AG04449 (cell line): ENCODE results near the gene MGAT4B.

ENCODE experiments used
- CTCF ChIA-PET: fragments of 350-600 bp; formaldehyde crosslinking; extraction: SDS; loops from one replicate; lab custom pipeline; 2021; ENCODE audit warnings: antibody characterized with exemption; lab: Yijun Ruan, JAX
- POLR2A ChIA-PET: fragments of 400-600, 350-600 bp; formaldehyde crosslinking; extraction: SDS; loops from one replicate; lab custom pipeline; 2020; ENCODE audit warnings: antibody characterized with exemption, inconsistent platforms; lab: Yijun Ruan, JAX
- DNase-seq: peaks from one replicate; pipeline ENCODE4 v3.0.0-alpha.2; 2010; ENCODE audit warnings: low read depth, low spot score
- H3K4me3 ChIP-seq: 2 replicates; pipeline ENCODE4 v1.5.1; 2011; ENCODE audit warnings: low read depth, mild to moderate bottlenecking, control low read depth, low read length
- TF ChIP-seq, protein P1 (sequence below): IDR thresholded peaks from one replicate; pipeline ENCODE4 v1.5.1; 2011; ENCODE audit warnings: mild to moderate bottlenecking, moderate library complexity, low read length, control low read depth, inconsistent platforms; ENCODE audit not compliant: insufficient read depth; ENCODE audit errors: missing control alignments

MGAT4B gene

DNA sequence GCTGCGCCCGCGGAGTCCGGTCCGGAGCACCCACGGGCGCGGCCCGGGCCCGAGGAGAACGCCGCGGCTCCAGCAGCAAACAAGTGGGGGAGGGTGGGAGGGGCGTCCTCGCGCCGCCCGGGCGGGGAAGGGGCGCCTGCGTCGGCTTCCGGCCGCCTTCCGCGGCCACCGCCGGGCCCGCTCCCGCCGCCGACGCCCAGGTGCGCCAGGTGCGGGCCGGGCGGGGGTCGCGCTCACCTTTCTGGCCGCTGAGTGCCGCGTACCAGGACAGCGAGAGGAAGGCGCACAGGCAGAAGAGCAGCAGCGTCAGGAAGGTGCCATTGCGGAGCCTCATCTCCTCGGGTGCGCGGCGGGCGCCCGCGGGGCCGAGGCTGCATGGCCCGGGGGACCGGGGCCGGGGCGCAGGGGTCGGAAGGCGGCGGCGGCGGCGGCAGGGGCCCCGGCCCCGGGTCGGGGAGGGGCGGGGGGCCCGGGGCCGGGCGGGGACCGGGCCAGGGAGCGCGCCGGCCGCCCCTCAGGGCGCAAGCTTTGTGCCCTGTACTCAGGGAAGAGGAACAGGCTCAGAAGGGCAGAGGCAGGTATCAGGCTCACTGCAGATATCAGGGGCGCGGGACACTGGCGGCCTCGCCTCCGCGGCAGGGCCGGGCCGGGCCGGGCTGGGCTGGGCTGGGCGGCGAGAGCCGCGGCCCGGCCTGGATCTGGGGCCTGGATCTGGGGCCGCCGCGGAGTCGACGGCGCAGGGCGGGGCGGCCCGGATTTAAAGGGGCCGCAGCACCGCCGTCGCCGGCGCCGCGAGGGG, at the start of gene MGAT4B:
MGAT4B (minus strand) TSS at position 617 of the 799 bp plus-strand sequence; CDS start at position 334, 283 bp downstream.
- POLR2A ChIA-PET: interaction anchor here (0.7 to 2.1 kb wide), 5 partner anchors 14 to 183 kb away, joined by 3 to 15 read pairs (median 3); partner anchors contain the start of genes HNRNPH1, MAML1 and SQSTM1
- DNase-seq: no peak
- TF ChIP-seq, protein P1, sequence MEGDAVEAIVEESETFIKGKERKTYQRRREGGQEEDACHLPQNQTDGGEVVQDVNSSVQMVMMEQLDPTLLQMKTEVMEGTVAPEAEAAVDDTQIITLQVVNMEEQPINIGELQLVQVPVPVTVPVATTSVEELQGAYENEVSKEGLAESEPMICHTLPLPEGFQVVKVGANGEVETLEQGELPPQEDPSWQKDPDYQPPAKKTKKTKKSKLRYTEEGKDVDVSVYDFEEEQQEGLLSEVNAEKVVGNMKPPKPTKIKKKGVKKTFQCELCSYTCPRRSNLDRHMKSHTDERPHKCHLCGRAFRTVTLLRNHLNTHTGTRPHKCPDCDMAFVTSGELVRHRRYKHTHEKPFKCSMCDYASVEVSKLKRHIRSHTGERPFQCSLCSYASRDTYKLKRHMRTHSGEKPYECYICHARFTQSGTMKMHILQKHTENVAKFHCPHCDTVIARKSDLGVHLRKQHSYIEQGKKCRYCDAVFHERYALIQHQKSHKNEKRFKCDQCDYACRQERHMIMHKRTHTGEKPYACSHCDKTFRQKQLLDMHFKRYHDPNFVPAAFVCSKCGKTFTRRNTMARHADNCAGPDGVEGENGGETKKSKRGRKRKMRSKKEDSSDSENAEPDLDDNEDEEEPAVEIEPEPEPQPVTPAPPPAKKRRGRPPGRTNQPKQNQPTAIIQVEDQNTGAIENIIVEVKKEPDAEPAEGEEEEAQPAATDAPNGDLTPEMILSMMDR: no peak
- H3K4me3 ChIP-seq: peak within 1 kb of the TSS; percentile 72
- CTCF ChIA-PET: interaction anchor here (0.8 to 3.5 kb wide), 3 partner anchors 11 to 105 kb away, joined by 3 to 29 read pairs (median 6); partner anchors contain the start of gene LTC4S

DNA sequence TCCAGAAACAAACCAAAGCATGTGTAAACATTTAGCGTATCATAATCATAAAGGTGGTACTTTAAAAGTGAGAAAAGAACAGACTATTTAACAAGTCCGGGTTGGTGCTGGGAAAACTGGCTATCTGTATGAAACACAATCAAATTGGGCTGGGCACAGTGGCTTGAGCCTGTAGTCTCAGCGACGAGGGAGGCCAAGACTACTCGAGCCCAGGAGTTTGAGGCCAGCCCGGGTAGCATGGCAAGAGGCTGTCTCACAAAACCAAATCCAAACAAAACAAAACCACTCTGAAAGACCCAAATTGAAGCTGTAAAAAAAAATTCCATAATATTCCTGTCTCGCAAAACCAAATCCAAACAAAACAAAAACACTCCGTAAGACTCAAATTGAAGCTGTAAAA, 47.7 kb upstream of the MGAT4B start:
- CTCF ChIA-PET: no interaction called here
- no peak overlapping the region for H3K4me3 ChIP-seq
- POLR2A ChIA-PET: interaction anchor here (0.6 kb wide), 1 partner anchor 1644 kb away, joined by 3 read pairs; no protein-coding TSS in a partner anchor
- TF ChIP-seq, protein P1: no peak
- no peak for DNase-seq

DNA sequence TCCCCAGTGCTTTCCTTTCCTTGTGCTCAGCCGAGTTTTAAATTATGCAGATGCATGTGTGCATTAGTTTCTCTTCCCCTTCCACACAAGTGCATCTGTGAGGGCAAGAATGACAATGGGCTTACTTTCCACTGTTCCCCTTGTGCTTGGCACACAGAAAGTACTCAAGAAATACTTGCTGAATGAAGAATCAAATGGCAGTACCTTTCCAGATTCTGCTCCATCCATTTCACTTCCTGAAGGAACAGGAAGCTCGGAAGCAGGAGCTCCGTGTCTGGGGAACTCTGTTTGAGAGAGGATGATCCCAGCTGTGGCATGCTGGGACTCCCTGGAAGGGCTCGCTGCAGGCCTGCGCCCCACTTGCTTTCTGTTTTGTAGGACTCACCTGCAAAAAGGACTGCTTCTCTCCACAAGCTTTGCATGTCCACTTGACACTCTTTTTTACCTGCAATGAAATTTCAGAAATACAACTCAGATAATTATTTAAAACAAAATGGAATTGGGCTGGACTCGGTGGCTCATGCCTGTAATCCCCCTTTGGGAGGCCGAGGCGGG, 46.4 kb upstream of the MGAT4B start:
- ChIA-PET POLR2A (no interaction called here), CTCF (no interaction called here)
- TF ChIP-seq, protein P1: no peak
- no peak for DNase-seq
- no peak overlapping the region for H3K4me3 ChIP-seq

DNA sequence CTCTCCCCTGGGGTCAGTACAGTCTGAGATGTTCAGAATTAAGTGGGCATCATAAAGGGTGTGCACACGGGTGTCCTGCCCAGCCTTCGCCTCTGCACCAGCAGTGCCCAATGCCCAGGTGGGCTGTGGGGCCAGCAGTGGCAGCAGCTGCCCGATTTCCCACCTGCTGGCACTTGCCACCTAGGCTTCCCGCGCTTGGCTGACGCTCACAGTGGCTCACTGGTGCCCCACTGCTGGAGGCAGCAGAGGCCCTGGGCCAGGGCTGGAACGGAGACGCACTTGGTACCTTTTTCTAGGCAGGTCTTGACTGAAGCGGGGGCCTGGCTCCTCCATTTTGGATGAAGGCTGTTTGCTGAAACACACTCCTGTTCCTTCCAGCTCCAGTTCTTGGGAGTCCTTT, 35.0 kb upstream of the MGAT4B start:
- CTCF ChIA-PET: no interaction called here
- H3K4me3 ChIP-seq: no peak overlapping the region
- no peak for DNase-seq
- TF ChIP-seq, protein P1: no peak
- POLR2A ChIA-PET: interaction anchor here (0.9 kb wide), 1 partner anchor 21 kb away, joined by 4 read pairs; the partner anchor contains the start of gene SQSTM1

DNA sequence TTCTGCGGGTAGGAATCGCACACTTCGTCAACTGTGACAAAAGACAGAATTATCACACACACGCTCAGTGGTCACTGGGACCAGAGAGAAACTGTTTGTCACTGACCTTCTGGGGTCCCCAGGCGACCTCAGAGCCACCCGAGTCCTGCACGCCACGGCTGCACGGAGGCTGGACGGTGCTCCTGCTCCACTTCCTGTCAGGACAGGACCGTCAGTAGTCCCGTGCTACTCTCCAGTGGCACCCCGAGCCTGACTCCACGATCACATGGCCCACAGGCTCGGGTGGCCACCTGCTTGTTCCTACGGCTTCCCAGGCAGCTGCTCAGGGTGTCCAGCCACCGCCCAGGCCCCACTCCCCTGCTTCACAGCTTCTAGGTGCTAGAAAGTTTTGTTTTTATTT, 34.1 kb upstream of the MGAT4B start:
- ChIA-PET POLR2A (interaction anchor here (1.3 kb wide), 1 partner anchor 20 kb away, joined by 4 read pairs; the partner anchor contains the start of gene SQSTM1), CTCF (no interaction called here)
- no peak overlapping the region for H3K4me3 ChIP-seq
- no peak for DNase-seq
- TF ChIP-seq, protein P1: no peak

DNA sequence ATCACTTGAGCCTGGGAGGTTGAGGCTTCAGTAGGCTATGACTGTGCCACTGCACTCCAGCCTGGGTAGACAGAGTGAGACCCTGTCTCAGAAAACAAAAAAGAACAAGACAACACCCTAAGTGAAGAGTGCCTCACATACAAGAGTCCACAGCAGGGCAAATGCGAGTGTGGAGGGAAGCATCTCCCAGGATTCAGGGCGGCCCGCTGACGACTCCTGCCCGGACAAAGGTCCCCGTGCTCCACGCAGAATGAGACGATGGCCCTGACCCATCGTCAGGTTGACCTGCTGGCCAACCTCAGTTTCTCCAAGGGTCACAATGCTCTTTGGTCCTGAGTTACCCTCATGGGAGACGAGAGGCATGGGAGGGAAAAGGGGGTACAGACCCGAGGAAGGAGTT, 33.7 kb upstream of the MGAT4B start:
- no peak overlapping the region for H3K4me3 ChIP-seq
- POLR2A ChIA-PET: interaction anchor here (0.7 to 1.3 kb wide), 2 partner anchors 20 to 158 kb away, joined by 4 read pairs; partner anchors contain the start of gene SQSTM1
- TF ChIP-seq, protein P1: no peak
- DNase-seq: no peak
- CTCF ChIA-PET: no interaction called here
